ENCODE results near the gene RPTOR. TPM values are rescaled to one million over a fixed set of nuclear protein-coding genes. Genes with fewer than 3 reads are reported as not detected.

RPTOR gene
- total and polyA plus RNA-seq, 10 of the 15 experiments (the other 5 are each of a cell fraction or from before 2014, with no cell fraction given) = 0.18 to 32.1 (median 7.8) TPM

- TF ChIP-seq SIX5 (IDR thresholded peaks at IDR 0.05; ENCODE audit: low read depth, low read length, severe bottlenecking) (no peak), NFXL1 (IDR thresholded peaks at IDR 0.05; ENCODE audit: borderline replicate concordance) (no peak), SMAD1 (IDR thresholded peaks at IDR 0.05; ENCODE audit: low read depth, partially characterized antibody) (no peak), TCF7 (IDR thresholded peaks at IDR 0.05; ENCODE audit: borderline replicate concordance) (no peak)
Measured at GRCh38 chr17:80588702-80589383, 44.2 kb downstream of the RPTOR start (continued).

DNA sequence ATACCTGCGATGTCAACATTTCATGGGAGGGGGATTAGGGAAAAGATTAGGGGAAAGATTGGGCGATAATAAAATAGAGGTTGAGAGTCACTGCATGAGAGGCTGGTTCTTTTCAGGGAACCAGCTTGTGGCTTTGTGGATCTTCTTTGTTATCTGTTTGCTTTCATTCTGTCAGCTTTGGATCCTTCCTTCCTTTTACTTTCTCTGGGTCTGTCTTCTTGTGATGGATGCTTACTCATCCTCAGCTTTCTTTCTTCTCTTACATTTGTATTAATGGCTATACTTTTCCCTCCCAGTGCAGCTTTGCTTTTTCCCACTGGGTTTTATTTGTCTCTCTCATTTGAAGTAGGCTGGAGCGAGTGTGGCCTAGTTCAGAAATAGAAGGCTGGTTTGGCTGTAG lies 47.1 kb downstream of the RPTOR start:
- H3K4me2 ChIP-seq (ENCODE audit: control insufficient read depth, insufficient read depth) = no peak overlapping the region
- H3K9me3 ChIP-seq (replicated peaks; ENCODE audit: control insufficient read depth, insufficient read depth, low read length) = no peaks in the 10 kb centered on the region
- in situ Hi-C loops (cut with MboI) (no loop called here), intact Hi-C loops (cut with micrococcal nuclease; ENCODE audit: unreplicated experiment) (no loop called here)
- H3K9ac ChIP-seq (ENCODE audit: control insufficient read depth, insufficient read depth, low read length) = no peak overlapping the region
- ChIA-PET POLR2A (interaction anchor here (0.7 to 0.9 kb wide), 2 partner anchors 8 to 82 kb away, joined by 3 read pairs; no protein-coding TSS in a partner anchor), CTCF (no interaction called here), SMC1A (ENCODE audit: uncharacterized antibody, unreplicated experiment) (interaction anchor here (1.2 to 1.5 kb wide), 2 partner anchors 16 to 39 kb away, joined by 3 read pairs; no protein-coding TSS in a partner anchor), RAD21 (ENCODE audit: unreplicated experiment) (no interaction called here)
- no peak for ATAC-seq
- no peak for DNase-seq (ENCODE audit: low read depth, low spot score)
- H4K20me1 ChIP-seq (ENCODE audit: control insufficient read depth, insufficient read depth) = no peaks in the 10 kb centered on the region
- no peak for FAIRE-seq
- 100% methylated on average over 3 of the region's 3 CpGs for WGBS (ENCODE audit: insufficient coverage, insufficient replicate concordance, low lambda C conversion rate, missing lambda C conversion rate)
- H3K79me2 ChIP-seq (ENCODE audit: control insufficient read depth, insufficient read depth, low read length) = peaks cover 20% of the 10 kb centered on the region
- TF ChIP-seq SIN3A (IDR thresholded peaks at IDR 0.05; ENCODE audit: low read depth, low read length) = no peak
- no peak for TF ChIP-seq MEF2A (IDR thresholded peaks at IDR 0.05; ENCODE audit: insufficient read depth, low read depth, low read length)
- TF ChIP-seq PML (IDR thresholded peaks at IDR 0.05; ENCODE audit: low read length) = no peak
- no peak for TF ChIP-seq JUND (IDR thresholded peaks at IDR 0.05; ENCODE audit: low read depth, low read length)
- TF ChIP-seq SMAD1 (IDR thresholded peaks at IDR 0.05; ENCODE audit: low read depth, partially characterized antibody) = no peak
- no peak for TF ChIP-seq SP1 (IDR thresholded peaks at IDR 0.05; ENCODE audit: low read depth, low read length)
- no peak for TF ChIP-seq KAT2A (conservative IDR thresholded peaks at IDR 0.05; ENCODE audit: control insufficient read depth, low read depth, low read length)
- TF ChIP-seq ESRRA (IDR thresholded peaks at IDR 0.05; ENCODE audit: low read length) = no peak
- TF ChIP-seq FOXM1 (IDR thresholded peaks at IDR 0.05; ENCODE audit: low read depth, low read length) = no peak
- TF ChIP-seq WRNIP1 (IDR thresholded peaks at IDR 0.05; ENCODE audit: borderline replicate concordance, low read depth, low read length) = no peak
- no peak for TF ChIP-seq SMC3 (IDR thresholded peaks at IDR 0.05; ENCODE audit: borderline replicate concordance, low read length)
- TF ChIP-seq ETV6 (conservative IDR thresholded peaks at IDR 0.05 in 1 of 2, IDR thresholded peaks at IDR 0.05 in 1 of 2; ENCODE audit: borderline replicate concordance in 1 of 2, low read depth in 1 of 2) = no peak
- H3K27ac ChIP-seq (ENCODE audit: control insufficient read depth, insufficient read depth) = no peak overlapping the region
- BruUV-seq (replicated peaks) = no TSS peak
- no peak overlapping the region for H3K4me3 ChIP-seq
- no peaks in the 10 kb centered on the region for H3K27me3 ChIP-seq (replicated peaks in 1 of 2; ENCODE audit: control insufficient read depth in 2 of 2, insufficient read depth in 2 of 2, low read length in 1 of 2)
- no peaks in the 10 kb centered on the region for H3K36me3 ChIP-seq (ENCODE audit: control insufficient read depth in 2 of 2, insufficient read depth in 2 of 2, low read length in 1 of 2)
- no peaks in the 10 kb centered on the region for H3K4me1 ChIP-seq (ENCODE audit: control insufficient read depth, insufficient read depth, low read length)
- no peak overlapping the region for H2AFZ ChIP-seq (ENCODE audit: control insufficient read depth, low read depth, low read length)
